GM10248 (cell line): ENCODE data around the gene KCNG2.

Experiments used
- CTCF ChIA-PET: fragments of 300-600 bp; sonication (Branson Sonifier 250); formaldehyde crosslinking; extraction: SDS; loops from one replicate; lab custom pipeline; 2021; ENCODE audit warnings: antibody characterized with exemption; lab: Yijun Ruan, JAX
- POLR2A ChIA-PET: fragments of 350-650 bp; sonication (Branson Sonifier 250); formaldehyde crosslinking; extraction: SDS; loops from one replicate; lab custom pipeline; 2020; ENCODE audit warnings: antibody characterized with exemption; lab: Yijun Ruan, JAX
- DNase-seq: peaks from one replicate; pipeline ENCODE4 v3.0.0; 2012; ENCODE audit errors: extremely low spot score
- CTCF ChIP-seq: IDR thresholded peaks from 2 replicates; pipeline ENCODE4 v1.5.1; 2012; ENCODE audit warnings: mild to moderate bottlenecking, low read depth; ENCODE audit errors: extremely low read depth, missing control alignments, control extremely low read depth

Gene KCNG2

GRCh38 chr18:79769698-79770500, 27.8 kb upstream of the KCNG2 start:
- no peak for TF ChIP-seq CTCF
- CTCF ChIA-PET: no interaction called here
- POLR2A ChIA-PET: no interaction called here
- no peak for DNase-seq

GRCh38 chr18:79770501-79770815, 27.3 kb upstream of the KCNG2 start:
- ChIA-PET POLR2A (no interaction called here), CTCF (no interaction called here)
- no peak for DNase-seq
- no peak for TF ChIP-seq CTCF

GRCh38 chr18:79770826-79771225, 26.9 kb upstream of the KCNG2 start:
- POLR2A ChIA-PET: no interaction called here
- DNase-seq: no peak
- no peak for TF ChIP-seq CTCF
- CTCF ChIA-PET: no interaction called here

GRCh38 chr18:79771446-79772107, 26.2 kb upstream of the KCNG2 start:
- ChIA-PET POLR2A (no interaction called here), CTCF (no interaction called here)
- no peak for DNase-seq
- no peak for TF ChIP-seq CTCF

- TF ChIP-seq CTCF: no peak
Measured at GRCh38 chr18:79772108-79772864, 25.5 kb upstream of the KCNG2 start.

GRCh38 chr18:79772865-79773696, 24.7 kb upstream of the KCNG2 start:
- POLR2A ChIA-PET: no interaction called here
- CTCF ChIA-PET: no interaction called here
- TF ChIP-seq CTCF: no peak
- no peak for DNase-seq

More at GRCh38 chr18:79772108-79772864, 25.5 kb upstream of the KCNG2 start:
- CTCF ChIA-PET: no interaction called here
- POLR2A ChIA-PET: no interaction called here
- no peak for DNase-seq
